ENCODE data around the gene NEK11.
A peak's percentile ranks its signal among the peaks of the same experiment; 100 is the strongest.

The NEK11 gene

DNA sequence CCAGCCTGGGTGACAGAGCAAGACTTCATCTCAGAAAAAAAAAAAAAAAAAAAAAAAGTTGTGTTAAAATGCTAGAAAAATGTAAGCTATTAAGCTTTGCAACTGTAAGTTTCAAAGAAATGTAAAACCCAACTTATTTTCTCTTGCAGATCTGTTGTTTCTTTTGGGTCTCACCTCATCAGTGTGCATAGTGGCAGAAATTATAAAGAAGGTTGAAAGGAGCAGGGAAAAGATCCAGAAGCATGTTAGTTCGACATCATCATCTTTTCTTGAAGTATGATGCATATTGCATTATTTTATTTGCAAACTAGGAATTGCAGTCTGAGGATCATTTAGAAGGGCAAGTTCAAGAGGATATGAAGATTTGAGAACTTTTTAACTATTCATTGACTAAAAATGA lies 25.6 kb upstream of the NEK11 start:
- Histone ChIP-seq H3K9me2 (replicated peaks; ENCODE audit: low read depth, low read length) (no peaks in the 10 kb centered on the region), H3K9ac (ENCODE audit: low read depth, low read length, poor library complexity, severe bottlenecking) (no peak overlapping the region), H3F3A (ENCODE audit: low read depth) (no peaks in the 10 kb centered on the region), H3K4me2 (ENCODE audit: low read depth, low read length, poor library complexity, severe bottlenecking) (no peak overlapping the region), H4K20me1 (ENCODE audit: insufficient read depth, low read length, poor library complexity, severe bottlenecking) (no peaks in the 10 kb centered on the region), H3K36me3 (ENCODE audit: insufficient read depth, low read length) (peaks cover 55% of the 10 kb centered on the region; the same call in 1 of the 2 replicates), H3K27me3 (ENCODE audit: insufficient read depth, low read length, poor library complexity, severe bottlenecking) (no peaks in the 10 kb centered on the region), H3K4me1 (ENCODE audit: insufficient read depth, low read length, poor library complexity, severe bottlenecking) (peaks cover 52% of the 10 kb centered on the region), H3K4me3 (ENCODE audit: low read length, poor library complexity, severe bottlenecking) (no peak overlapping the region), H3K79me2 (ENCODE audit: insufficient read depth, low read length) (no peaks in the 10 kb centered on the region), H3K9me3 (ENCODE audit: insufficient read depth, low read depth, low read length) (no peaks in the 10 kb centered on the region), H2AFZ (ENCODE audit: low read length) (no peak overlapping the region)
- TF ChIP-seq EZH2phosphoT487 (IDR thresholded peaks at IDR 0.05; ENCODE audit: borderline replicate concordance): no peak
- TF ChIP-seq, protein P1, sequence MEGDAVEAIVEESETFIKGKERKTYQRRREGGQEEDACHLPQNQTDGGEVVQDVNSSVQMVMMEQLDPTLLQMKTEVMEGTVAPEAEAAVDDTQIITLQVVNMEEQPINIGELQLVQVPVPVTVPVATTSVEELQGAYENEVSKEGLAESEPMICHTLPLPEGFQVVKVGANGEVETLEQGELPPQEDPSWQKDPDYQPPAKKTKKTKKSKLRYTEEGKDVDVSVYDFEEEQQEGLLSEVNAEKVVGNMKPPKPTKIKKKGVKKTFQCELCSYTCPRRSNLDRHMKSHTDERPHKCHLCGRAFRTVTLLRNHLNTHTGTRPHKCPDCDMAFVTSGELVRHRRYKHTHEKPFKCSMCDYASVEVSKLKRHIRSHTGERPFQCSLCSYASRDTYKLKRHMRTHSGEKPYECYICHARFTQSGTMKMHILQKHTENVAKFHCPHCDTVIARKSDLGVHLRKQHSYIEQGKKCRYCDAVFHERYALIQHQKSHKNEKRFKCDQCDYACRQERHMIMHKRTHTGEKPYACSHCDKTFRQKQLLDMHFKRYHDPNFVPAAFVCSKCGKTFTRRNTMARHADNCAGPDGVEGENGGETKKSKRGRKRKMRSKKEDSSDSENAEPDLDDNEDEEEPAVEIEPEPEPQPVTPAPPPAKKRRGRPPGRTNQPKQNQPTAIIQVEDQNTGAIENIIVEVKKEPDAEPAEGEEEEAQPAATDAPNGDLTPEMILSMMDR (conservative IDR thresholded peaks at IDR 0.05; ENCODE audit: low read length): no peak

DNA sequence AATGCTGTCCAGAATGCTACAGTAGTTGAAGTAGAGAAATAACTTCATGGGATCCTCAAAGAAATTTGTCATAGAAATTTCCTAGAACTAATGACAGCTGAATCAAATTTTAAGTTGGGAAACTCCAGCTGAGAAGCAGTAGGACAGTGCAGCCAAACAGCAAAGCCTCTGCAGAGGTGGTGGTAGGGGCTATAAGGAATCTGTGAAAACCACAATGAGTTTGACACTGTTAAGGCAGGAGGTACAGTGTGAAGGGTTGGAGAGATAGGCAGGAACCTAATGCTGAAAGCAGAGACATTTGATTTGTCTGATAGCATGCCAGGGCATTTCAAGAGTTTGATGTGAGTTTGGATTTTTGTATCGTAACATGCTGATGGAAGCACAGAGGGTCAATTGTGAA lies 22.1 kb upstream of the NEK11 start:
- Histone ChIP-seq H3F3A (ENCODE audit: low read depth) (peaks cover 5% of the 10 kb centered on the region), H3K27me3 (ENCODE audit: insufficient read depth, low read length, poor library complexity, severe bottlenecking) (no peaks in the 10 kb centered on the region), H3K4me3 (ENCODE audit: low read length, poor library complexity, severe bottlenecking) (no peak overlapping the region), H3K9ac (ENCODE audit: low read depth, low read length, poor library complexity, severe bottlenecking) (no peak overlapping the region), H3K4me1 (ENCODE audit: insufficient read depth, low read length, poor library complexity, severe bottlenecking) (peaks cover 59% of the 10 kb centered on the region), H3K79me2 (ENCODE audit: insufficient read depth, low read length) (no peaks in the 10 kb centered on the region), H2AFZ (ENCODE audit: low read length) (no peak overlapping the region), H3K9me2 (replicated peaks; ENCODE audit: low read depth, low read length) (no peaks in the 10 kb centered on the region), H3K9me3 (ENCODE audit: insufficient read depth, low read depth, low read length) (no peaks in the 10 kb centered on the region), H3K4me2 (ENCODE audit: low read depth, low read length, poor library complexity, severe bottlenecking) (peak overlapping the region; percentile 5), H4K20me1 (ENCODE audit: insufficient read depth, low read length, poor library complexity, severe bottlenecking) (no peaks in the 10 kb centered on the region), H3K36me3 (ENCODE audit: insufficient read depth, low read length) (peaks cover 41% of the 10 kb centered on the region; the same call in 1 of the 2 replicates)
- TF ChIP-seq, protein P1 (conservative IDR thresholded peaks at IDR 0.05; ENCODE audit: low read length): no peak
- no peak for TF ChIP-seq EZH2phosphoT487 (IDR thresholded peaks at IDR 0.05; ENCODE audit: borderline replicate concordance)

DNA sequence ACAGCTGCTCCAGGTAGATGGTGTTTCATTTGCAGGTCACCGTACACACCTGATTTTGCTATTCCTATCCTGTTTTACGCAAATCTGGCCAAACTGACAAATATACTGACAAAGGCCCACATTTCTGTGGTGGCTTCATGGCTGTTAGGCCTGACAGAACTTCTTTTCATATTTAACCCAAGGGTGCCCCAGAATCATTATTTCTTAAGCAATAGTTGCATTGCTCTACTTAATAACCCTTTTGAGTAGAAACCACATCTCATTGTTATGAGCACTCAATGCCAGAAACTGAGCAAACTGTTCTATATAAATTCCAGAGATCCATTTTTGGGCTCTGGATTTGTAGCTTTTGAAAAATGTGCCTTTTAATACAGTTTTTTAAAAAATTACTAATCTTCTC lies 19.4 kb upstream of the NEK11 start:
- H3K9ac ChIP-seq (ENCODE audit: low read depth, low read length, poor library complexity, severe bottlenecking): no peak overlapping the region
- no peaks in the 10 kb centered on the region for H3K79me2 ChIP-seq (ENCODE audit: insufficient read depth, low read length)
- no peaks in the 10 kb centered on the region for H3K9me3 ChIP-seq (ENCODE audit: insufficient read depth, low read depth, low read length)
- no peak overlapping the region for H3K4me3 ChIP-seq (ENCODE audit: low read length, poor library complexity, severe bottlenecking)
- H3K36me3 ChIP-seq (ENCODE audit: insufficient read depth, low read length): peaks cover 33% of the 10 kb centered on the region; the same call in 1 of the 2 replicates
- H3K27me3 ChIP-seq (ENCODE audit: insufficient read depth, low read length, poor library complexity, severe bottlenecking): no peaks in the 10 kb centered on the region
- H4K20me1 ChIP-seq (ENCODE audit: insufficient read depth, low read length, poor library complexity, severe bottlenecking): no peaks in the 10 kb centered on the region
- no peak overlapping the region for H2AFZ ChIP-seq (ENCODE audit: low read length)
- H3K4me1 ChIP-seq (ENCODE audit: insufficient read depth, low read length, poor library complexity, severe bottlenecking): peaks cover 64% of the 10 kb centered on the region
- H3F3A ChIP-seq (ENCODE audit: low read depth): peaks cover 8% of the 10 kb centered on the region
- no peaks in the 10 kb centered on the region for H3K9me2 ChIP-seq (replicated peaks; ENCODE audit: low read depth, low read length)
- no peak overlapping the region for H3K4me2 ChIP-seq (ENCODE audit: low read depth, low read length, poor library complexity, severe bottlenecking)
- TF ChIP-seq EZH2phosphoT487 (IDR thresholded peaks at IDR 0.05; ENCODE audit: borderline replicate concordance): no peak

DNA sequence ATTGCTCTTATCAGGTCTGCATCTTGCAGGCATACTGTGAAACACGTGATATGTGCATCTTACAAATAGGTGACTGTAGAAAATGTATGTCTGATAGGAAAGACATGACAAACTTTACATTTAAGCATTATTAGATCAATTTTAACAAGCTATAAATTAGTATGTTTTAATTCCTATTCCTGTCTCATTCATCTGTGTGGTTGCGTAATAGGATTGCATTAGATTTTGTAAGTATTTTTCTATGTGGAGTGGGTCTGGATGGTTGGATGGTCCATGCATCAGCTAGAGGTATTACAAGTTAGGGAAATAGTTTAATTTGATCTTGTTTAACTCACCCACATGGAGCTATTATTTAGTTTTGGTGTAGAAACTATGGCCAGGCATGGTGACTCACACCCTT lies 18.9 kb upstream of the NEK11 start:
- Histone ChIP-seq H3K27me3 (ENCODE audit: insufficient read depth, low read length, poor library complexity, severe bottlenecking) (no peaks in the 10 kb centered on the region), H3K36me3 (ENCODE audit: insufficient read depth, low read length) (peaks cover 33% of the 10 kb centered on the region; the same call in 1 of the 2 replicates), H3K4me2 (ENCODE audit: low read depth, low read length, poor library complexity, severe bottlenecking) (no peak overlapping the region), H4K20me1 (ENCODE audit: insufficient read depth, low read length, poor library complexity, severe bottlenecking) (no peaks in the 10 kb centered on the region), H3K4me1 (ENCODE audit: insufficient read depth, low read length, poor library complexity, severe bottlenecking) (peaks cover 62% of the 10 kb centered on the region), H3K9ac (ENCODE audit: low read depth, low read length, poor library complexity, severe bottlenecking) (no peak overlapping the region), H3K9me3 (ENCODE audit: insufficient read depth, low read depth, low read length) (no peaks in the 10 kb centered on the region), H3K79me2 (ENCODE audit: insufficient read depth, low read length) (no peaks in the 10 kb centered on the region), H2AFZ (ENCODE audit: low read length) (no peak overlapping the region), H3K9me2 (replicated peaks; ENCODE audit: low read depth, low read length) (no peaks in the 10 kb centered on the region), H3K4me3 (ENCODE audit: low read length, poor library complexity, severe bottlenecking) (no peak overlapping the region), H3F3A (ENCODE audit: low read depth) (peaks cover 8% of the 10 kb centered on the region)
- TF ChIP-seq, protein P1 (conservative IDR thresholded peaks at IDR 0.05; ENCODE audit: low read length): no peak

All from Loucy (cell line).